ENCODE results near the gene PTX4. TPM values are rescaled to one million over a fixed set of nuclear protein-coding genes. Genes with fewer than 3 reads are reported as not detected.

The PTX4 gene
- total and polyA plus RNA-seq, 2 donors (not counting 3 experiments of a cell fraction or from before 2014, with no cell fraction given): 0.31 TPM; not detected in 1

DNA sequence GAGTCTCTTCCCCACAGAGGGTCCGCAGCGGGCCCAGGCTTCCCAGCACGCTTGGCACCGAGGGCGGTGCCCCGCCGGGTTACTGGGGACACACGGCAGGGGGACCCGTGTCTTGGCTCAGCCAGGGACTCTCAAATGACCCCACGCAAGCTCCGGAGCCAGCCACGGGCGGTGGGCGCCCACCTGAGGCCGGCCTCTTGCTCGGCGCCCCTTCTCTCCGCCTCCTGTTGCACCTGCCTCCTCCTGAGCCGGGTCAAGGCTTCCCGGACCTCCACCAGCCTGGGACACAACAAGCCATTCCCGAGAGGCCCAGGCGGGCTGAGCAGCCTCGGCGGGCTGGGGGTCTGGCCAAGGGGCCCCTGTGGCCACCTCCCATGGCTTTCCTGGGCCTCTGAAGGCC is 46.0 kb downstream of the PTX4 start:
- no peaks in the 10 kb centered on the region for H3K79me2 ChIP-seq (ENCODE audit: control insufficient read depth, insufficient read depth, low read length)
- dilution Hi-C loops (cut with MboI; ENCODE audit: extremely low pct_ligation_motif_present, low sequenced_read_pairs): no loop called here
- no peak for DNase-seq (ENCODE audit: low read depth, low spot score)
- H3K4me1 ChIP-seq (ENCODE audit: control insufficient read depth, extremely low read depth, insufficient read depth, low read length): no peaks in the 10 kb centered on the region
- no peaks in the 10 kb centered on the region for H4K20me1 ChIP-seq (replicated peaks; ENCODE audit: control insufficient read depth, extremely low read depth, insufficient read depth, low read length)
- no peak overlapping the region for H3K9ac ChIP-seq (replicated peaks; ENCODE audit: extremely low read depth, insufficient read depth, low read length)
- H3K36me3 ChIP-seq (ENCODE audit: control insufficient read depth in 2 of 2, extremely low read depth in 1 of 2, insufficient read depth in 2 of 2, low read length in 2 of 2): peaks cover 0 to 12% of the 10 kb centered on the region in 2 experiments
- TF ChIP-seq EZH2 (IDR thresholded peaks at IDR 0.05; ENCODE audit: borderline replicate concordance, low read depth, low read length, severe bottlenecking) (no peak), JUN (IDR thresholded peaks at IDR 0.05; ENCODE audit: borderline replicate concordance, insufficient read depth, insufficient read length, low read depth) (no peak), FOS (IDR thresholded peaks at IDR 0.05; ENCODE audit: borderline replicate concordance, insufficient read depth, low read length) (no peak), POLR2AphosphoS5 (IDR thresholded peaks at IDR 0.05; ENCODE audit: insufficient read depth, low read depth, low read length) (no peak), POLR2A (IDR thresholded peaks at IDR 0.05; ENCODE audit: low read depth, low read length) (no peak), GATA2 (IDR thresholded peaks at IDR 0.05; ENCODE audit: insufficient read depth, insufficient read length, low read depth, low read length) (no peak), MYC (IDR thresholded peaks at IDR 0.05; ENCODE audit: low read depth, low read length) (no peak)
- TF ChIP-seq, protein P1, sequence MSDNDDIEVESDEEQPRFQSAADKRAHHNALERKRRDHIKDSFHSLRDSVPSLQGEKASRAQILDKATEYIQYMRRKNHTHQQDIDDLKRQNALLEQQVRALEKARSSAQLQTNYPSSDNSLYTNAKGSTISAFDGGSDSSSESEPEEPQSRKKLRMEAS (IDR thresholded peaks at IDR 0.05; ENCODE audit: insufficient read depth, insufficient read length): no peak
- TF ChIP-seq, protein P2, sequence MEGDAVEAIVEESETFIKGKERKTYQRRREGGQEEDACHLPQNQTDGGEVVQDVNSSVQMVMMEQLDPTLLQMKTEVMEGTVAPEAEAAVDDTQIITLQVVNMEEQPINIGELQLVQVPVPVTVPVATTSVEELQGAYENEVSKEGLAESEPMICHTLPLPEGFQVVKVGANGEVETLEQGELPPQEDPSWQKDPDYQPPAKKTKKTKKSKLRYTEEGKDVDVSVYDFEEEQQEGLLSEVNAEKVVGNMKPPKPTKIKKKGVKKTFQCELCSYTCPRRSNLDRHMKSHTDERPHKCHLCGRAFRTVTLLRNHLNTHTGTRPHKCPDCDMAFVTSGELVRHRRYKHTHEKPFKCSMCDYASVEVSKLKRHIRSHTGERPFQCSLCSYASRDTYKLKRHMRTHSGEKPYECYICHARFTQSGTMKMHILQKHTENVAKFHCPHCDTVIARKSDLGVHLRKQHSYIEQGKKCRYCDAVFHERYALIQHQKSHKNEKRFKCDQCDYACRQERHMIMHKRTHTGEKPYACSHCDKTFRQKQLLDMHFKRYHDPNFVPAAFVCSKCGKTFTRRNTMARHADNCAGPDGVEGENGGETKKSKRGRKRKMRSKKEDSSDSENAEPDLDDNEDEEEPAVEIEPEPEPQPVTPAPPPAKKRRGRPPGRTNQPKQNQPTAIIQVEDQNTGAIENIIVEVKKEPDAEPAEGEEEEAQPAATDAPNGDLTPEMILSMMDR (IDR thresholded peaks at IDR 0.05; ENCODE audit: extremely low read depth in 1 of 2, insufficient read depth in 1 of 2, low read depth in 1 of 2, low read length in 2 of 2): no peak
- H3K9me1 ChIP-seq (replicated peaks; ENCODE audit: control insufficient read depth, extremely low read depth, insufficient read depth, low read length): no peaks in the 10 kb centered on the region
- BruUV-seq (replicated peaks): no TSS peak
- FAIRE-seq: no peak
- H3K4me3 ChIP-seq (replicated peaks in 1 of 3; ENCODE audit: insufficient read depth in 1 of 3, low read depth in 1 of 3, low read length in 3 of 3): no peak overlapping the region
- POLR2A ChIA-PET: no interaction called here
- intact Hi-C loops (cut with micrococcal nuclease): no loop called here
- no peak overlapping the region for H3K27ac ChIP-seq (ENCODE audit: insufficient read depth, low read depth, low read length)
- H3K27me3 ChIP-seq (ENCODE audit: control insufficient read depth in 2 of 2, insufficient read depth in 2 of 2, low read length in 2 of 2): no peaks in the 10 kb centered on the region
- H2AFZ ChIP-seq (ENCODE audit: low read depth, low read length): no peak overlapping the region
- no peak overlapping the region for H3K4me2 ChIP-seq (ENCODE audit: insufficient read depth, low read length)
- no peaks in the 10 kb centered on the region for H3K9me3 ChIP-seq (replicated peaks; ENCODE audit: control insufficient read depth, insufficient read depth, low read length)
- CTCF ChIA-PET: no interaction called here

Measured in endothelial cell of umbilical vein (primary cell).